DMS79 (cell line): ENCODE data around the gene MAEA.
"Not testable (repeated sequence)": the region's sequence is repeated elsewhere in the genome, so short reads cannot be mapped to it uniquely, and the experiment has no call there.

ENCODE experiments used
- DNase-seq: peaks from one replicate; lab custom pipeline; 2025; lab: John Stamatoyannopoulos, UW

The MAEA gene

DNA sequence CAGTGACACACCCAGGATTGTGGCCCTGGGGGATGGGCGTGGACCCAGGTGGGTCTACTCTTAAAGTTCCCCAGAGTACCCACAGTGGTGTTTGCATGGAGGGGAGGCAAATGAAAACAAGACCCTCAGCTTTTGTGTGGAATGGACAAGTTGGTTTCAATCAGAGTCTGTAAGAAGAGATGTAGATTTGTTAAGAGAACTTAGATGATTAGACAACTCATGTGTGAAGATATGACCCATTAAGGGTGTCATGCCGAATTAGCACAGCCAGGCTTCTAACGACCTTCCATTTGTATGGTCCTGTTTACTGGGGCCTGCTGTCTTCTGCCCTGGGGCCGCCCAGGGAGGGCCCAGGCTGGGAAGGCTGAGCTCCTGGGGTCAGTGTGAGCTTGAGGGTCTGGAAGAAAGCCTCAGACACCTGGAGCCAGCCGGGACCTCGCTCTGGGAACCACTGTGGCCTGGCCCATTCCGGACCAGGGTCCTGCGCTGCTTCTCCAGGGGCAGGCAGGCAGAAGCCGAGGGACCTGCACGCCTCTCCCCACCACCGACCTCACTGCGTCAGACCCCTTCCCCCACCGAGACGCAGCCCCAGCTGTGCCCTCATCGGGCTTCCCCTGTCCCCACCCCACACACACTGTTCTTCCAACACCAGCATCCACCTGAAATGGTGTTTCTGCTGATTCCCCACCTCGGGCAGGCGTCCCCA, 77.7 kb downstream of the MAEA start:
- no peak for DNase-seq

- no peak for DNase-seq
Observed at GRCh38 chr4:1367936-1368289, 78.2 kb downstream of the MAEA start.

DNA sequence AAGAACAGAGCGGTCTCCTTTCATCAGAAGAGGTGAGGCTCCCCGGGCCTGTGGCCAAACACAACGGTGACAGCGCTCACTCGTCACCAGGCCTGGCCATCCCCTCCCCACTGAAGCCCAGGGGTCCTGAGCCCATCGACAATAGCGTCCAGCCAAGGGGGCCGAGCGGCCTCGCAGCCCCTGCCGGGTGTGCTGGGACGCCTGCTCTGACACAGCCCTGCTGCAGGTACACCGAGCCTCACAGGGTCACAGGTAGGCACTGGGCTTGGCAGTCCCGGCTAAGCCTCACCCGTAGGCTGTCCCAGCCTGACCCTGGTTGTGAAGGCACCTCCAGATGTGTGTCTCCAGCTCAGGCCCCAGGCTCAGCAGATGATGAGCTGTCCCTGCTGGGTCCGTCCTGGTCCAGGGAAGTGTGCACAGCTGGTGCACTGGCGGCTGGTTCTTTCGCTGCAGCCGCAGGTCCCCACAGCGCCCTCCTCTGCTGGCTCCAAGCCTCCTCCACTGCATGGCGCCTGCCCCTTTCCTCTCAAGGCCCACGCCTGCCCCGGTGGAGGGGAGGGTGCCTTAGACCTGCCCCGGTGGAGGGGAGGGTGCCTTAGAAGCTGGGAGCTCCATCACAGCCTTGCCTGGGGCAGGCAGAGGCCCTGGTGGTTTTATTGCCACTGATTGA, 78.9 kb downstream of the MAEA start:
- DNase-seq: no peak

DNA sequence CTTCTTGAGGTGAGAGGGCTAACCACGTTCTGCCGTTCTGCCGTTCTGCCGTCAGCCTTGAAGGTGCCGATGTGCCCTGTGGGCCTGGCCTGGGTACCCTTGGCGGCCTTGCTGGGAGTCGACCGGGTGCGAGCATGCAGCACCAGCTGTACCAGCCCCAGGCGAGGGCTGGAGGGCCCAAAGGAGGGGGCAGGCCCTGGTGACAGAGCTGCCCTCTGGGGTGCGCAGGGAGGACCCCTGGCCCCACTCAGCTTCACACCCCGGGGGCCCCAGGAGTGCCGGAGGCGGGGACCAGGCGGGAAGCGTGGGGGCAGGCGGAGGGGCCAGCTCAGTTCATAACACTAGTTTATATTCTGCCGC, 79.4 kb downstream of the MAEA start:
- no peak for DNase-seq

DNA sequence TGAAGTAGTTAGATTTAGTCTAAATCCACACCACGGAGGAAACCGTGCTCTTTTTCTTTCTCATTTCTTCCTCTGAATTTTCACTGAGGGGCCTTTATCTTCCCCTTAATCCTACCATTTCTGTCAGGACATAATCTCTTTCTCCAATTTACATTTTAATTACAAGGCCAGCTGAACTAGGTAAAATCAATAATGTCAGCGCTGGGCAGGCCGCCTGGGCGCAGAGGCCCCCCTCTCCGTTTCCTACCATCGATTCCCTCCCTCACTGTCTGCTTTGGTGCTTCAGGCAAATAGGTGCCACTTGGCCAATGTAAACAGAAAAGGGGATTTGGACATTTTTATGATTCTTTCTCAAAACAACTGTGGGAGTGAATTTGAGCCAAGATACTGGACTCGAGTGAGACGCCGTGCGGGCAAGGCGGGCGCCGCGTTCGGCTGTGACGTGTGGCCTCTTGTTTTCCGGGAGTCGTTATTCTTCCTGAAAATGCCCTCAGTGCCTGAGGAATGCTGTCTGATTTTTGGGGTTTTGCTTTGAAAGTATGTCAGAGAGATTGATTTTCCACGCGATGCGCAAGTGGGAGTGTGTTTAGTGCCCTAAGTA, 79.9 kb downstream of the MAEA start:
- no peak for DNase-seq

- DNase-seq: no peak
Observed at GRCh38 chr4:1370321-1371124, 80.8 kb downstream of the MAEA start.

DNA sequence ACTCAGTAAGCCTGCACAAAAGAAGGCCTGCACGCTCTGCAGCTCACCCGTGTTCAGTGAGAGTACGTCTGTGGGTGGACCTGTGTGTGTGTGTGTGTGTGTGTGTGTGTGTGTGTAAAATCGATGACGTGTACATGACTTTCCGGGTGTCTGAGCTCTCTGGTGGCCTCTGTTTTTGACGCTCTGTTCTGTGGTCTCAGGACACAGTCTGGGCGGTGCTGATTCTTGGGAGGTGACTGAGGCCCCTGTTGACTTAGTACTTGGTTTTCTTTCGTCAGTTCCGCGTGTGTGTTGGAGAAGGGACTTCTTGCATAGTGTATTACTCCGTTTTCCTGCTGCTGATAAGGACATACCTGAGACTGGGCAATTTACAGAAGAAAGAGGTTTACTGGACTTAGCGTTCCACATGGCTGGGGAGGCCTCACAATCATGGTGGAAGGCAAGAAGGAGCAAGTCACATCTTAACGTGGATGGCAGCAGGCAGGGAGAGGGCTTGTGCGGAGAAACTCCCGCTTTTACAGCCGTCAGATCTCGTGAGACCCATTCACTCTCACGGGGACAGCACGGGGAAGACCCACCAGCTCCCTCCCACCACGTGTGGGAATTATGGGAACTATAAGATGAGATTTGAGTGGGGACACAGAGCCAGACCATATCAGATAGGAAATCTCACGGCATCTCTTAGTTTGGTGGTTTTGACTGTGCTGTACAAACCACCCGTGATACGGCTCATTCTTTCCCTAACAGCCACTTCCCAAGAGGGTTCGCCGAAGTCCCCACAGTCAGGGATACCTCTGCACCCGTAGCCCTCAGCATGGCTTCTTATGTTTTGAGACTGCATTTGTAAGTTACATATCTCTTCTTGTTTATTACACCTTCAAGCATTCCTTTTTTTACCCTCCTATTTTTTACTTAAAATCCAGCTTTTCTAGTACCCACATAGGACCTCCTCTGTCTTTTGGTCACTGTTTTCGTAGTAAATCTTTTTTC, 81.8 kb downstream of the MAEA start:
- no peak for DNase-seq

DNA sequence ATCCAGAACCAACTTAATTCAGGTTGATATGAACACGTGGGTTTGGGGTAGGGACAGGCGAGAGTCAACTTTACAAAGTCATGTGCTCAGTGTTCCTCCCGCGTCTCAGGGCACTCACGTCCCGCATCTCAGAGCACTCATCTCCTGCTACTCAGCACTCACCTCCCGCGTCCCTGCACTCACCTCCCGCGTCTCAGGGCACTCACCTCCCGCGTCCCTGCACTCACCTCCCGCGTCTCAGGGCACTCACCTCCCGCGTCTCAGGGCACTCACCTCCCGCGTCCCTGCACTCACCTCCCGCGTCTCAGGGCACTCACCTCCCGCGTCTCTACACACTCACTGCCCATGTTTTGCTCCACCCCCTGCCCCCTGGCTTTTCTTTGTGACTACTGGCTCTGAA, 82.9 kb downstream of the MAEA start:
- not testable (repeated sequence) for DNase-seq

- DNase-seq: no peak
Observed at GRCh38 chr4:1373892-1374705, 84.4 kb downstream of the MAEA start.

DNA sequence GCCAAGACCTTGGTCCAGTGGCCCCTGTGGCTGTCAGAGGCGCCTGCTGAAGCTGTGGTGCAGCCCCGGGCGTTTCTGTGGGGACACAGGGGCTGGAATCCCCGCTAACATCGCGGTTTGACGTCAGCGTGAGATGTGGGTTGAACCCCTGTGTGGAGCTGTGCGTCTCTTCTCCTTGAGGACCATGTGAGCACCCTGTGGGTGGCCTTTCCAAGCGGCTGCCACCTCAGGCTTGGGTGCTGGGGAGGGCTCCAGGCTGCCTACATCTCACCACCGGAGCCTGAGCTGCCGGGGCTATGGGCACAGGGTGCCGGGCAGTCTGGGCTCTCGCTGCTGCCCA, 85.0 kb downstream of the MAEA start:
- no peak for DNase-seq

- DNase-seq: no peak
Observed at GRCh38 chr4:1375051-1375721, 85.5 kb downstream of the MAEA start.

GRCh38 chr4:1375761-1376322, 86.2 kb downstream of the MAEA start:
- DNase-seq: no peak

DNA sequence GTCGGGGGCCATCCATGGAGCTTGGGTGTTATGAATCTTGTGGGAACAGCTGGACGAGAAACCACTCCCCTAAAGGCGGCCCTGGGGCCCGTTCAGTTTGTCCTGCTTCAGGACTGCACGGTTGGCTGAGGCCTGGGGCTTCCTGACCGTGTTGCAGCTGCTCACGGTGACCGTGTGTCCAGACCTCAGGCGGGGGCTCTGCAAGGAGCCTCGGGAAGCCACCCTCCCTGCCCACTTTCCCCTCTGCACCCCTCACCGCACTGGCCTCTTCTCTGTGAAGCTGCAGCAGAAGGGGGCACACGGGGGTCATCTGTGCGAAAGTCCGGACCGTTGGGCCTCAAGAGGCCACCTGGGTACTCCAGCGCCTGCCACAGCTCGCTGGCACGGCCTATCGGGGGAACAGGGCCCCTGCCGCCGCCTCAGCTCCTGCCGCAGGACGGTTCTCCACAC, 86.7 kb downstream of the MAEA start:
- DNase-seq: no peak

DNA sequence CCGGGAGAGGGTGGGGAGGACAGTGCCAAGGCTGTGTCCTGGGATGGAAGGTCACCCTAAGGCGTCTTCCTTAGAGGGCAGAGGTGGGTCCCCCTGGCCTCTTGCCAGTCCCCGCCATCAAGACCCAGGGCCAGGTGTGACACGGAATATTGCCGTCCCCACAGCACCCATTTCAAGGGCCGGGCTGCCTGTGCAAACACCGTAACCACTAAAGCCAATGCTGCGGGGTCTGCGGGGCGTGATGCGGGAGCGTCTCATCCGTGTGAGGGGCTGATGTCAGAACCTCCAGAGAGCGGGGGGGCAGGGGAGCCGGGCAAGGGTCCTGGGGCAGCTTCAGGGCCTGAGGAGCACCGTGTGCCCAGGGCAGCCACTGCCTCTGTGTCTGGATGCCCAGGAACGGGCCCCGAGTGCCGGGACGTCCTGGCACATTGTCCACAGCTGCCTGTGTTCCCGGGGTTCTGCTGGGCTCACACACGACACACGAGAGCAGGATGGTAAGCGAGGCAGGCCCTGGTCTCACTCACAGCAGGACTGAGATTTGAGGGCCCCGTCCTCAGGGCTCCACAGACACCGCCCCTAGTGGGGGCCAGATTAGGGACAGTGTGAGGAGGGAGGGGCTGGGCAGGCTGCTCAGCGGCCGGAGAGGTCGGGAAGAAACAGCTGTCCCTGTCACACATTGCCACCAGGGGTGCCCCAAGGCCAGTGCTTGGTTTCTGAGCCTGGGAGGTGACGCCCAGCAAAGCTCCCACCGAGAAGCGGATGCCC, 87.3 kb downstream of the MAEA start:
- no peak for DNase-seq

- DNase-seq: no peak
Observed at GRCh38 chr4:1377606-1378261, 88.0 kb downstream of the MAEA start.

DNA sequence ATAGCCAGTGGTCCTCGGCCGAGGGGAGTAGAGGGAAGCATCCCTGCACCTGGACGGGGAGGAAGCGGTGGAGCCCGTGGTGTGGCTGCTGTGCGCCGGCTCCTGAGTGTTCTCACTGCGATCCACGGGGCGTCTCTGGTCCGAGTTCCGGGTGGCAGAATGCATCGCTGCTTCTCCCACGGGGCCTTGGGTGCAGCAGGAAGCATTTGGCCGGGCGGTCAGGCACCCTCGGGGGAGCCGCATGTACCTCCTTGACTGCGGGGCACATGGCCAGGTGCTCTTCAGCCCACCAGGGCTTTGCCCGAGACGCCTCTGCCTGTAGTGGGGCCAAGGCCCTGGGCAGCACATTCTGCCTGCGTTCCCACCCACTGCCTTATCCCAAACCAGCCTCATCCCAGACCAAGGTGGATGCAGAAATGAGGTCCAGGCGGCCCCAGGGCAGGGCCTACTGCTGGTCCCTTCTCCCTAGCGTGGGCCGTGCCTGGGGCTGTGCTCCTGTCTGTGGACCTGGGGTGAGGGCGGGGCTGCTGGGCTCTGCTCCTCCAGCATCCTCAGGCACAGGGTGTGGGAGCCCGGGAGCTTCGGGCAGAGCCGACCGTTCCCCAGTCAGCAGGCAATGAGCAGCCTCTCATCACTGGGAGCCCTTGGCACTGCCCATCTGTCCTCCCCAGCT, 89.0 kb downstream of the MAEA start:
- no peak for DNase-seq

GRCh38 chr4:1379351-1379781, 89.7 kb downstream of the MAEA start:
- no peak for DNase-seq

DNA sequence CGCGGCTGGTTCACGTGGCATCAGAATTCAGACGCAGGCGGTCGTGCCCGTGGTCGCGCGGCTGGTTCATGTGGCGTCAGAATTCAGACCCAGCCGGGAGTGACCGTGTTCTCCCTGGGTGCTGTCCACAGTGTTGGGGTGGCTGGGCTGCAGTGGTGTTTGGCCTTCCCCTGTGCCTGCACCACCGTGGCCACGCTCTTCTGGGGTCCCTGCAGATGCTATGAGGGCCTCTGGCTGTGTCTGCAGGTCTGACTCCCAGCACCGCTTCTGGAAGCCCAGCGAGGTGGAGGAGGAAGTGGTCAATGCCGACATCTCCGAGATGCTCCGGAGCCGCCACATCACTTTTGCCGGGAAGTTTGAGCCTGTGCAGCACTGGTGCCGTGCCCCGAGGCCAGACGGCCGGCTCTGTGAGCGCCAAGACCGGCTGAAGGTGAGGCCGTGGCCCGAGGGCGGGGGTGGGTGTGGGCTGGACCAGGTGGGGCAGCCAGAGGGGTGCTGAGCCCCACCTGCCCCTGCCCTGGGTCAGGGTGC, 90.2 kb downstream of the MAEA start:
- DNase-seq: no peak
